Measurements from ENCODE around the gene PHF13. TPM values are rescaled to one million over a fixed set of nuclear protein-coding genes. Genes with fewer than 3 reads are reported as not detected.
A peak's percentile ranks its signal among the peaks of the same experiment; 100 is the strongest.
"Not testable (repeated sequence)": the region's sequence is repeated elsewhere in the genome, so short reads cannot be mapped to it uniquely, and the experiment has no call there.

PHF13 gene
- total RNA-seq, 1 experiment from 2014 or later: 55.8 TPM

- Histone ChIP-seq H3K4me2 (ENCODE audit: insufficient read depth, insufficient read length, low read length) (no peak overlapping the region), H3K4me1 (ENCODE audit: insufficient read depth, low read length) (no peaks in the 10 kb centered on the region), H2BK20ac (ENCODE audit: low read depth, low read length, poor library complexity, severe bottlenecking) (no peak overlapping the region), H2BK5ac (ENCODE audit: insufficient read length, low read length) (no peak overlapping the region), H2AFZ (ENCODE audit: low read length) (no peak overlapping the region), H4K5ac (ENCODE audit: insufficient read length, low read depth, low read length) (no peak overlapping the region), H4K91ac (ENCODE audit: insufficient read length, low read depth, low read length) (no peak overlapping the region), H2BK120ac (ENCODE audit: low read depth, low read length, poor library complexity, severe bottlenecking) (no peak overlapping the region), H3K23ac (ENCODE audit: insufficient read length, low read depth, low read length) (no peak overlapping the region), H3K9ac (ENCODE audit: extremely low read depth, insufficient read length, low read length) (no peak overlapping the region), H3K9me3 (ENCODE audit: control insufficient read depth, low read depth, low read length) (no peaks in the 10 kb centered on the region), H4K20me1 (ENCODE audit: control insufficient read depth, insufficient read depth, insufficient read length) (no peaks in the 10 kb centered on the region), H3K4ac (ENCODE audit: low read depth, low read length) (no peak overlapping the region), H3K79me2 (ENCODE audit: insufficient read depth, low read length) (no peaks in the 10 kb centered on the region), H3K23me2 (ENCODE audit: insufficient read length, low read depth, low read length, poor library complexity, severe bottlenecking) (no peaks in the 10 kb centered on the region), H3K14ac (ENCODE audit: insufficient read depth, low read length) (no peak overlapping the region), H3K79me1 (ENCODE audit: insufficient read depth, low read depth, low read length, poor library complexity, severe bottlenecking) (no peaks in the 10 kb centered on the region), H3K18ac (ENCODE audit: insufficient read length, low read depth, low read length) (no peak overlapping the region), H3T11ph (ENCODE audit: low read length) (no peak overlapping the region), H2BK15ac (ENCODE audit: low read depth, low read length) (no peak overlapping the region), H4K8ac (replicated peaks; ENCODE audit: insufficient read length, low read depth, low read length) (no peak overlapping the region), H2AK5ac (ENCODE audit: insufficient read length, low read length) (no peak overlapping the region), H3K27me3 (ENCODE audit: insufficient read depth, low read length) (no peaks in the 10 kb centered on the region), H2BK12ac (ENCODE audit: insufficient read length, low read depth, low read length) (no peak overlapping the region), H3K27ac (ENCODE audit: insufficient read length, low read depth, low read length) (no peak overlapping the region), H3K56ac (ENCODE audit: insufficient read length, low read depth, low read length) (no peak overlapping the region)
- no peaks in the 10 kb centered on the region; the same call in 1 of the 2 replicates for H3K27me3 Mint-ChIP-seq (ENCODE audit: low read depth)
- no CpG with 5 or more reads among the region's 16 CpGs for WGBS (ENCODE audit: extremely low coverage, insufficient read length, low lambda C conversion rate)
- no peak for DNase-seq
- no peak overlapping the region for H3K4me3 Mint-ChIP-seq
- H3K27ac Mint-ChIP-seq: no peak overlapping the region; a peak in 1 of 7 replicates
- no peaks in the 10 kb centered on the region for H3K4me1 Mint-ChIP-seq
- H3K9me3 Mint-ChIP-seq: no peaks in the 10 kb centered on the region
- H3K36me3 Mint-ChIP-seq (ENCODE audit: insufficient read depth in 1 of 3, low read depth in 3 of 3): peaks cover 25 to 86% (median 76%) of the 10 kb centered on the region in 3 experiments
- TF ChIP-seq CTCF (conservative IDR thresholded peaks at IDR 0.05): 0 out of 3 replicates have a peak, but pooled peaks have one; percentile 22
Observed at GRCh38 chr1:6635910-6636760, 22.6 kb downstream of the PHF13 start.

GRCh38 chr1:6636778-6637177, 23.2 kb downstream of the PHF13 start:
- H2AFZ ChIP-seq (ENCODE audit: low read length); H2BK120ac ChIP-seq (ENCODE audit: low read depth, low read length, poor library complexity, severe bottlenecking); H3K4me2 ChIP-seq (ENCODE audit: insufficient read depth, insufficient read length, low read length); H2BK15ac ChIP-seq (ENCODE audit: low read depth, low read length); H3K23me2 ChIP-seq (ENCODE audit: insufficient read length, low read depth, low read length, poor library complexity, severe bottlenecking); H2BK5ac ChIP-seq (ENCODE audit: insufficient read length, low read length); H3K14ac ChIP-seq (ENCODE audit: insufficient read depth, low read length); H3K79me1 ChIP-seq (ENCODE audit: insufficient read depth, low read depth, low read length, poor library complexity, severe bottlenecking); H3K56ac ChIP-seq (ENCODE audit: insufficient read length, low read depth, low read length); H3K79me2 ChIP-seq (ENCODE audit: insufficient read depth, low read length); H4K91ac ChIP-seq (ENCODE audit: insufficient read length, low read depth, low read length); H3K4me3 Mint-ChIP-seq; H4K20me1 ChIP-seq (ENCODE audit: control insufficient read depth, insufficient read depth, insufficient read length); H3K4me1 ChIP-seq (ENCODE audit: insufficient read depth, low read length); H4K8ac ChIP-seq (replicated peaks; ENCODE audit: insufficient read length, low read depth, low read length); H3K23ac ChIP-seq (ENCODE audit: insufficient read length, low read depth, low read length); H3K9me3 Mint-ChIP-seq; H3K4me1 Mint-ChIP-seq; H3K27me3 Mint-ChIP-seq (ENCODE audit: low read depth); H2AK5ac ChIP-seq (ENCODE audit: insufficient read length, low read length); H2BK20ac ChIP-seq (ENCODE audit: low read depth, low read length, poor library complexity, severe bottlenecking); H3K9me3 ChIP-seq (ENCODE audit: control insufficient read depth, low read depth, low read length); H3K9ac ChIP-seq (ENCODE audit: extremely low read depth, insufficient read length, low read length); H3K18ac ChIP-seq (ENCODE audit: insufficient read length, low read depth, low read length); H3K4ac ChIP-seq (ENCODE audit: low read depth, low read length); H3K27me3 ChIP-seq (ENCODE audit: insufficient read depth, low read length); H2BK12ac ChIP-seq (ENCODE audit: insufficient read length, low read depth, low read length); DNase-seq; H3K27ac ChIP-seq (ENCODE audit: insufficient read length, low read depth, low read length); H3K27ac Mint-ChIP-seq; H3T11ph ChIP-seq (ENCODE audit: low read length); H4K5ac ChIP-seq (ENCODE audit: insufficient read length, low read depth, low read length): not testable (repeated sequence)
- WGBS (ENCODE audit: extremely low coverage, insufficient read length, low lambda C conversion rate): no CpG with 5 or more reads among the region's 6 CpGs
- H3K36me3 Mint-ChIP-seq (ENCODE audit: insufficient read depth in 1 of 3, low read depth in 3 of 3): peaks cover 28 to 92% (median 82%) of the 10 kb centered on the region in 3 experiments
